H1 (cell line): ENCODE data around the gene UGGT2. TPM values are rescaled to one million over a fixed set of nuclear protein-coding genes. Genes with fewer than 3 reads are reported as not detected.

Experiments used
- CTCF ChIA-PET: fragments of 300-600 bp; sonication (Branson Sonifier 250); formaldehyde crosslinking; loops from one replicate; lab custom pipeline; 2021; ENCODE audit not compliant: partially characterized antibody; lab: Charles Lee
- POLR2A ChIA-PET: fragments of 300-600 bp; sonication (Branson Sonifier 250); formaldehyde crosslinking; loops from one replicate; lab custom pipeline; 2021; ENCODE audit warnings: inconsistent platforms; ENCODE audit not compliant: partially characterized antibody; lab: Charles Lee
- DNase-seq, 2 experiments: peaks; one replicate each; pipeline versions ENCODE4 v3.0.0 to v3.0.0-alpha.2; 2010 to 2022; ENCODE audit warnings: low spot score in 2 of 2, low read depth in 1 of 2, mixed read lengths in 1 of 2
- FAIRE-seq: peaks from 2 replicates; lab custom pipeline; 2011; peaks lifted over from hg19 to GRCh38; lab: Jason Lieb, UNC
- H2AFZ ChIP-seq: 2 replicates; pipeline ENCODE4 v1.8.1; 2012; ENCODE audit warnings: low read length, inconsistent platforms
- H2AK5ac ChIP-seq: 2 replicates; pipeline ENCODE4 v1.6.1; 2013; ENCODE audit warnings: low read depth, low read length
- H2BK120ac ChIP-seq: replicated peaks from 2 replicates; pipeline ENCODE3; 2013; ENCODE audit warnings: low read depth, low read length, inconsistent platforms
- H2BK12ac ChIP-seq: 2 replicates; pipeline ENCODE4 v1.6.1; 2013; ENCODE audit warnings: low read depth, low read length
- H2BK15ac ChIP-seq: 2 replicates; pipeline ENCODE4 v1.6.1; 2013; ENCODE audit warnings: low read length
- H2BK20ac ChIP-seq: 2 replicates; pipeline ENCODE4 v1.6.1; 2013; ENCODE audit warnings: low read length
- H2BK5ac ChIP-seq: 2 replicates; pipeline ENCODE4 v1.6.1; 2013; ENCODE audit warnings: low read depth, low read length
- H3K14ac ChIP-seq: 2 replicates; pipeline ENCODE4 v1.6.1; 2013; ENCODE audit warnings: inconsistent platforms; ENCODE audit not compliant: insufficient read length
- H3K18ac ChIP-seq: 2 replicates; pipeline ENCODE4 v1.6.1; 2013; ENCODE audit warnings: low read length; ENCODE audit errors: extremely low read depth
- H3K23ac ChIP-seq: 2 replicates; pipeline ENCODE4 v1.6.1; 2013; ENCODE audit warnings: inconsistent platforms; ENCODE audit not compliant: insufficient read length
- H3K23me2 ChIP-seq: 2 replicates; pipeline ENCODE4 v1.6.1; 2013; ENCODE audit warnings: low read depth, low read length
- H3K27ac ChIP-seq: 2 replicates; pipeline ENCODE4 v1.6.1; 2011; ENCODE audit warnings: low read depth, low read length, inconsistent platforms
- H3K27me3 ChIP-seq, 4 experiments: replicated peaks in 1 of 4; 1 replicate in 1 of 4; 2 replicates in 3 of 4; pipeline versions ENCODE4 v1.6.1 to v1.8.1; 2011 to 2013; ENCODE audit warnings: low read length in 3 of 4, mild to moderate bottlenecking in 3 of 4, inconsistent platforms in 2 of 4, mixed read lengths in 2 of 4, moderate library complexity in 1 of 4; ENCODE audit not compliant: control insufficient read depth in 3 of 4, insufficient read depth in 3 of 4; ENCODE audit errors: extremely low read depth in 1 of 4
- H3K36me3 ChIP-seq, 4 experiments: 2 replicates each; pipeline versions ENCODE4 v1.6.1 to v1.8.1; 2011 to 2013; ENCODE audit warnings: mild to moderate bottlenecking in 4 of 4, low read length in 3 of 4, moderate library complexity in 2 of 4, control low read depth in 1 of 4, inconsistent platforms in 1 of 4; ENCODE audit not compliant: insufficient read depth in 4 of 4, control insufficient read depth in 2 of 4
- H3K4ac ChIP-seq: replicated peaks from 2 replicates; pipeline ENCODE3; 2013; ENCODE audit warnings: low read length, low read depth, mixed read lengths, inconsistent platforms; ENCODE audit not compliant: insufficient read length
- H3K4me1 ChIP-seq, 4 experiments: replicated peaks in 1 of 4; 1 replicate in 1 of 4; 2 replicates in 3 of 4; pipeline versions ENCODE4 v1.6.1 to v1.8.1; 2011 to 2013; ENCODE audit warnings: low read length in 3 of 4, inconsistent platforms in 2 of 4, mixed read lengths in 1 of 4; ENCODE audit not compliant: insufficient read depth in 4 of 4, control insufficient read depth in 3 of 4
- H3K4me2 ChIP-seq, 2 experiments: 2 replicates each; pipeline versions ENCODE4 v1.6.1 to v1.8.1; 2011 to 2013; ENCODE audit warnings: low read depth in 2 of 2, low read length in 2 of 2, control low read depth in 1 of 2, inconsistent platforms in 1 of 2, mild to moderate bottlenecking in 1 of 2; ENCODE audit not compliant: insufficient read depth in 1 of 2
- H3K4me3 ChIP-seq, 4 experiments: fragments of 200-600, 300-600 bp in 1 of 4; sonication (generic), shearing (Covaris generic), sonication (Bioruptor Twin) in 1 of 4; 2 replicates each; pipeline versions ENCODE4 v1.5.1 to v1.8.1; 2011 to 2016; ENCODE audit warnings: low read length in 4 of 4, low read depth in 3 of 4, control low read depth in 2 of 4, inconsistent platforms in 2 of 4, mild to moderate bottlenecking in 2 of 4, mixed read lengths in 1 of 4, moderate library complexity in 1 of 4; ENCODE audit not compliant: insufficient read depth in 2 of 4; ENCODE audit errors: extremely low read depth in 1 of 4
- H3K56ac ChIP-seq: replicated peaks from 2 replicates; pipeline ENCODE3; 2013; ENCODE audit warnings: low read depth, mild to moderate bottlenecking, mixed read lengths, low read length, inconsistent platforms; ENCODE audit not compliant: insufficient read length
- H3K79me1 ChIP-seq: 2 replicates; pipeline ENCODE4 v1.6.1; 2013; ENCODE audit warnings: low read depth, low read length, control low read depth
- H3K79me2 ChIP-seq, 2 experiments: 2 replicates each; pipeline versions ENCODE4 v1.6.1 to v1.8.1; 2012 to 2013; ENCODE audit warnings: low read length in 2 of 2, mild to moderate bottlenecking in 2 of 2, inconsistent platforms in 1 of 2; ENCODE audit not compliant: insufficient read depth in 2 of 2, control insufficient read depth in 1 of 2
- H3K9ac ChIP-seq, 4 experiments: replicated peaks in 1 of 4; 1 replicate in 1 of 4; 2 replicates in 3 of 4; pipeline versions ENCODE4 v1.6.1 to v1.8.1; 2011 to 2013; ENCODE audit warnings: low read depth in 3 of 4, low read length in 3 of 4, control low read depth in 2 of 4, mild to moderate bottlenecking in 2 of 4, moderate library complexity in 2 of 4, inconsistent platforms in 1 of 4; ENCODE audit errors: extremely low read depth in 1 of 4
- H3K9me3 ChIP-seq, 2 experiments: 2 replicates each; pipeline versions ENCODE4 v1.6.1 to v1.8.1; 2012 to 2013; ENCODE audit warnings: mild to moderate bottlenecking in 2 of 2, moderate library complexity in 2 of 2, control low read depth in 1 of 2, inconsistent platforms in 1 of 2, low read depth in 1 of 2, low read length in 1 of 2, mixed read lengths in 1 of 2; ENCODE audit not compliant: insufficient read depth in 2 of 2
- H4K20me1 ChIP-seq, 2 experiments: replicated peaks in 1 of 2; 2 replicates each; pipeline versions ENCODE3 to v1.8.1; 2011 to 2013; ENCODE audit warnings: inconsistent platforms in 2 of 2, low read length in 2 of 2, mild to moderate bottlenecking in 1 of 2; ENCODE audit not compliant: insufficient read depth in 2 of 2, control insufficient read depth in 1 of 2
- H4K5ac ChIP-seq: 2 replicates; pipeline ENCODE4 v1.6.1; 2013; ENCODE audit warnings: low read length, low read depth, mixed read lengths, inconsistent platforms; ENCODE audit not compliant: insufficient read length
- H4K8ac ChIP-seq: 2 replicates; pipeline ENCODE4 v1.8.0; 2013; ENCODE audit warnings: mild to moderate bottlenecking, moderate library complexity, low read length, inconsistent platforms; ENCODE audit not compliant: insufficient read depth; ENCODE audit errors: extremely low read depth
- H4K91ac ChIP-seq: replicated peaks from 2 replicates; pipeline ENCODE3; 2013; ENCODE audit warnings: low read length, mixed read lengths, inconsistent platforms; ENCODE audit not compliant: insufficient read length
- CBX5 ChIP-seq: fragments of 300-800, 300-1000 bp; sonication (generic); IDR thresholded peaks from 2 replicates; pipeline ENCODE4 v1.7.1; 2016; ENCODE audit warnings: antibody characterized with exemption, low read length, low read depth
- CBX8 ChIP-seq: fragments of 300-800, 300-1000 bp; sonication (generic); IDR thresholded peaks from 2 replicates; pipeline ENCODE4 v1.7.1; 2016; ENCODE audit warnings: low read depth, low read length, borderline replicate concordance
- CHD2 ChIP-seq: IDR thresholded peaks from 2 replicates; pipeline ENCODE4 v1.6.1; 2012; ENCODE audit warnings: low read length, improper control_type of control experiment
- CREB1 ChIP-seq: IDR thresholded peaks from 2 replicates; pipeline ENCODE4 v1.6.1; 2012; ENCODE audit warnings: inconsistent platforms
- FOSL1 ChIP-seq: IDR thresholded peaks from 2 replicates; pipeline ENCODE4 v1.6.1; 2011; ENCODE audit warnings: mild to moderate bottlenecking, low read depth, low read length, moderate library complexity; ENCODE audit not compliant: insufficient read depth
- KDM1A ChIP-seq: fragments of 200-600, 300-600 bp; sonication (generic); IDR thresholded peaks from 2 replicates; pipeline ENCODE4 v1.7.1; 2016; ENCODE audit warnings: mild to moderate bottlenecking, low read length, borderline replicate concordance
- NRF1 ChIP-seq: IDR thresholded peaks from 2 replicates; pipeline ENCODE4 v1.6.1; 2011; ENCODE audit warnings: mild to moderate bottlenecking, low read depth, low read length, improper control_type of control experiment
- POLR2AphosphoS5 ChIP-seq: IDR thresholded peaks from 2 replicates; pipeline ENCODE4 v1.6.1; 2011; ENCODE audit warnings: low read depth, low read length
- SIRT6 ChIP-seq: IDR thresholded peaks from one replicate; pipeline ENCODE4 v1.7.1; 2012; ENCODE audit warnings: low read length, inconsistent platforms
- SP2 ChIP-seq: IDR thresholded peaks from 2 replicates; pipeline ENCODE4 v1.6.1; 2012; ENCODE audit warnings: mild to moderate bottlenecking, low read length, inconsistent platforms
- TCF12 ChIP-seq: IDR thresholded peaks from 2 replicates; pipeline ENCODE4 v1.6.1; 2011; ENCODE audit warnings: low read depth, mild to moderate bottlenecking, low read length
- USF2 ChIP-seq: IDR thresholded peaks from 2 replicates; pipeline ENCODE4 v1.6.1; 2011; ENCODE audit warnings: low read length, improper control_type of control experiment
- ZNF274 ChIP-seq: IDR thresholded peaks from 2 replicates; pipeline ENCODE4 v1.7.0; 2012; ENCODE audit warnings: low read length, borderline replicate concordance; ENCODE audit errors: extremely low read depth
- WGBS, 2 experiments: shearing (Covaris generic) in 1 of 2; methylation state at CpG; one replicate each; pipeline versions ENCODE4 v1.1.6 to v1.1.7; 2013 to 2015; ENCODE audit warnings: low lambda C conversion rate in 2 of 2, mixed read lengths in 2 of 2, inconsistent platforms in 1 of 2, low coverage in 1 of 2, missing lambda C conversion rate in 1 of 2; ENCODE audit not compliant: insufficient replicate concordance in 2 of 2, insufficient coverage in 1 of 2, insufficient read length in 1 of 2; ENCODE audit errors: extremely low coverage in 1 of 2, missing lambda C conversion rate in 1 of 2; 5-methylcytosine and 5-hydroxymethylcytosine counted together
- polyA plus RNA-seq, 7 experiments: library from polyadenylated mRNA; depleted of rRNA in 3 of 7; stranded (reverse) in 5 of 7; unstranded in 2 of 7; fragments of >200 nt in 5 of 7; fragments of 200-250 nt in 2 of 7; gene quantifications; 1 replicate in 5 of 7; 2 replicates in 1 of 7; 4 replicates in 1 of 7; pipeline versions ENCODE4 v1.2.1 to v1.2.3, GENCODE V29; 2011 to 2013; ENCODE audit warnings: missing spikeins in 2 of 7, mixed read lengths in 2 of 7
- total RNA-seq: library from RNA; stranded (reverse); fragmentation: NEBNext Ultra II Directional; extraction: Animal tissue kit (Norgen Biotek cat#: 25700); gene quantifications from 2 replicates; pipeline ENCODE4 v1.2.1, GENCODE V29; 2021

UGGT2 gene
- total and polyA plus RNA-seq, 2 of the 8 experiments (the other 6 are each of a cell fraction or from before 2014, with no cell fraction given) = 5.9 to 25.1 TPM

- H2BK120ac ChIP-seq = no peak overlapping the region
- 85% methylated on average over 5 of the region's 5 CpGs; no CpG with 5 or more reads in 1 of the 2 experiments for WGBS, 2 experiments
- TF ChIP-seq FOSL1 (no peak), CHD2 (no peak), TCF12 (no peak), CBX8 (no peak), USF2 (no peak), ZNF274 (no peak), SP2 (no peak), CREB1 (no peak), POLR2AphosphoS5 (no peak), CBX5 (no peak), KDM1A (no peak), NRF1 (no peak), SIRT6 (no peak)
Measured at GRCh38 chr13:95893861-95894260, 159.3 kb downstream of the UGGT2 start.

More at GRCh38 chr13:95893861-95894260, 159.3 kb downstream of the UGGT2 start:
- no peak overlapping the region for H3K4me3 ChIP-seq
- POLR2A ChIA-PET = no interaction called here
- no peak overlapping the region for H4K5ac ChIP-seq
- H4K8ac ChIP-seq = no peak overlapping the region
- H3K4me1 ChIP-seq = no peaks in the 10 kb centered on the region
- H3K27ac ChIP-seq = no peak overlapping the region
- no peak overlapping the region for H2BK15ac ChIP-seq
- H2BK12ac ChIP-seq = no peak overlapping the region
- no peak overlapping the region for H3K23ac ChIP-seq
- H2AFZ ChIP-seq = no peak overlapping the region
- H3K27me3 ChIP-seq = no peaks in the 10 kb centered on the region
- H3K79me1 ChIP-seq = no peaks in the 10 kb centered on the region
- H2AK5ac ChIP-seq = no peak overlapping the region
- no peaks in the 10 kb centered on the region; a peak in 1 of 4 replicates for H3K79me2 ChIP-seq
- CTCF ChIA-PET = no interaction called here
- no peaks in the 10 kb centered on the region; the same call in 1 of the 2 replicates for H3K23me2 ChIP-seq
- no peak overlapping the region for H3K4ac ChIP-seq
- H3K9me3 ChIP-seq = no peaks in the 10 kb centered on the region
- no peak overlapping the region for H4K91ac ChIP-seq
- H3K18ac ChIP-seq = no peak overlapping the region
- no peak overlapping the region for H3K4me2 ChIP-seq
- no peak for DNase-seq
- H3K9ac ChIP-seq = no peak overlapping the region
- H3K36me3 ChIP-seq = peaks cover 0 to 3% (median 0%) of the 10 kb centered on the region in 4 experiments; a peak in 1 of 8 replicates
- H2BK20ac ChIP-seq = no peak overlapping the region
- no peak for FAIRE-seq
- no peak overlapping the region for H3K56ac ChIP-seq
- no peaks in the 10 kb centered on the region for H4K20me1 ChIP-seq
- H3K14ac ChIP-seq = no peak overlapping the region
- no peak overlapping the region for H2BK5ac ChIP-seq
